ENCODE data around the gene TBC1D4. TPM values are rescaled to one million over a fixed set of nuclear protein-coding genes. Genes with fewer than 3 reads are reported as not detected.

TBC1D4 gene
- polyA plus RNA-seq, 1 experiment: 8.0 TPM

DNA sequence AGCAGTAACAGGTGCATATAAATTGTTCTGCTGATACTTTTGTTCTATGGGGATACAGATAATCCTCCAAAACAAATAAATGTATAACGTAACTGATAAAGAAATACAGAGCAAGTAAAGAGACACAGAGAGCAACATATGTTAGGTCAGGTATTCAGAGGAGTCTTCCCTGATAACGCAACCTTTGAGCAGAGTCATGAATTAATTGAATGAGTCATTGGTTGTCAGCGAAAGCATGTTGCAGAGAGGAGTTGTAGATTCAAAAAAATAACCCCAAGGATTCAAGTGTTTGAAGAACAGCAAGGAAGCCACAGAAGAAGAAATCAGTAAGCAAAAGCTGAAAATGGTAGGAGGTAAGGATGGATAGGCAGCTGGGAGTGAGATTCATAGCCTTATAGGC lies 245.2 kb downstream of the TBC1D4 start:
- POLR2A ChIA-PET: no interaction called here
- CTCF ChIA-PET: no interaction called here
- no peak for DNase-seq (ENCODE audit: low read depth, low spot score)
- peaks cover 4% of the 10 kb centered on the region; the same call in 1 of the 2 replicates for H3K9me3 ChIP-seq (ENCODE audit: control insufficient read depth, insufficient read depth, low read length)
- no peaks in the 10 kb centered on the region for H3K27me3 ChIP-seq (ENCODE audit: control insufficient read depth, insufficient read depth, low read length)
- TF ChIP-seq, protein P1, sequence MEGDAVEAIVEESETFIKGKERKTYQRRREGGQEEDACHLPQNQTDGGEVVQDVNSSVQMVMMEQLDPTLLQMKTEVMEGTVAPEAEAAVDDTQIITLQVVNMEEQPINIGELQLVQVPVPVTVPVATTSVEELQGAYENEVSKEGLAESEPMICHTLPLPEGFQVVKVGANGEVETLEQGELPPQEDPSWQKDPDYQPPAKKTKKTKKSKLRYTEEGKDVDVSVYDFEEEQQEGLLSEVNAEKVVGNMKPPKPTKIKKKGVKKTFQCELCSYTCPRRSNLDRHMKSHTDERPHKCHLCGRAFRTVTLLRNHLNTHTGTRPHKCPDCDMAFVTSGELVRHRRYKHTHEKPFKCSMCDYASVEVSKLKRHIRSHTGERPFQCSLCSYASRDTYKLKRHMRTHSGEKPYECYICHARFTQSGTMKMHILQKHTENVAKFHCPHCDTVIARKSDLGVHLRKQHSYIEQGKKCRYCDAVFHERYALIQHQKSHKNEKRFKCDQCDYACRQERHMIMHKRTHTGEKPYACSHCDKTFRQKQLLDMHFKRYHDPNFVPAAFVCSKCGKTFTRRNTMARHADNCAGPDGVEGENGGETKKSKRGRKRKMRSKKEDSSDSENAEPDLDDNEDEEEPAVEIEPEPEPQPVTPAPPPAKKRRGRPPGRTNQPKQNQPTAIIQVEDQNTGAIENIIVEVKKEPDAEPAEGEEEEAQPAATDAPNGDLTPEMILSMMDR (IDR thresholded peaks at IDR 0.05; ENCODE audit: low read depth, low read length): no peak
- H3K4me3 ChIP-seq (ENCODE audit: low read depth, low read length): no peak overlapping the region
- H3K27ac ChIP-seq (ENCODE audit: low read depth, low read length): no peak overlapping the region

Other genes starting within 250 kb of the TBC1D4 start
- gene COMMD6, start 55.7 kb upstream of the TBC1D4 start, polyA plus RNA-seq (2011; rRNA removed): 236 and 351 TPM in 2 replicates
- gene UCHL3, start 67.6 kb upstream of the TBC1D4 start, polyA plus RNA-seq (2011; rRNA removed): 73.1 and 95.5 TPM in 2 replicates
- 76.9 and 92.7 TPM in 2 replicates for gene LMO7, start 154.2 kb upstream of the TBC1D4 start, polyA plus RNA-seq (2011; rRNA removed)